GM19395 (cell line): Measurements from ENCODE around the gene FGF1.

Source experiments
- ATAC-seq: cut with Tn5 transposase; IDR thresholded peaks from one replicate; pipeline ENCODE4 v1.9.1; 2021; ENCODE audit warnings: mild to moderate bottlenecking, moderate library complexity; ENCODE audit not compliant: unreplicated experiment

FGF1 gene

GRCh38 chr5:142644640-142645361 is 41.1 kb downstream of the FGF1 start:
- no peak for ATAC-seq

- no peak for ATAC-seq
These were observed 41.8 kb downstream of the FGF1 start for GRCh38 chr5:142644127-142644526.

- no peak for ATAC-seq
These were observed 42.3 kb downstream of the FGF1 start for GRCh38 chr5:142643634-142644033.

GRCh38 chr5:142642427-142642826 is 43.5 kb downstream of the FGF1 start:
- no peak for ATAC-seq

GRCh38 chr5:142641711-142642110 is 44.2 kb downstream of the FGF1 start:
- ATAC-seq: no peak

GRCh38 chr5:142640316-142641005 is 45.4 kb downstream of the FGF1 start:
- ATAC-seq: no peak

GRCh38 chr5:142639455-142639854 is 46.4 kb downstream of the FGF1 start:
- no peak for ATAC-seq

- ATAC-seq: no peak
These were observed 48.0 kb downstream of the FGF1 start for GRCh38 chr5:142637871-142638270.

- ATAC-seq: no peak
These were observed 49.1 kb downstream of the FGF1 start for GRCh38 chr5:142636698-142637324.

GRCh38 chr5:142636093-142636492 is 49.8 kb downstream of the FGF1 start:
- no peak for ATAC-seq

- no peak for ATAC-seq
These were observed 51.5 kb downstream of the FGF1 start for GRCh38 chr5:142634216-142635011.

- no peak for ATAC-seq
These were observed 54.9 kb downstream of the FGF1 start for GRCh38 chr5:142630927-142631539.

GRCh38 chr5:142627383-142628217 is 58.3 kb downstream of the FGF1 start:
- no peak for ATAC-seq

- no peak for ATAC-seq
These were observed 59.1 kb downstream of the FGF1 start for GRCh38 chr5:142626786-142627185.

GRCh38 chr5:142626099-142626498 is 59.8 kb downstream of the FGF1 start:
- no peak for ATAC-seq

- no peak for ATAC-seq
These were observed 64.7 kb downstream of the FGF1 start for GRCh38 chr5:142621227-142621626.

GRCh38 chr5:142619815-142620214 is 66.1 kb downstream of the FGF1 start:
- no peak for ATAC-seq

- no peak for ATAC-seq
These were observed 67.8 kb downstream of the FGF1 start for GRCh38 chr5:142618130-142618523.

- ATAC-seq: no peak
These were observed 68.3 kb downstream of the FGF1 start for GRCh38 chr5:142617416-142618129.
